ENCODE results near the gene CTPS1.

The CTPS1 gene

GRCh38 chr1:40932006-40932405 lies 47.5 kb upstream of the CTPS1 start:
- no peak for ATAC-seq
- no peak for TF ChIP-seq TCF4 (CRISPR knock-in tag; IDR thresholded peaks at IDR 0.05; ENCODE audit: borderline replicate concordance)
- TF ChIP-seq, protein P1, sequence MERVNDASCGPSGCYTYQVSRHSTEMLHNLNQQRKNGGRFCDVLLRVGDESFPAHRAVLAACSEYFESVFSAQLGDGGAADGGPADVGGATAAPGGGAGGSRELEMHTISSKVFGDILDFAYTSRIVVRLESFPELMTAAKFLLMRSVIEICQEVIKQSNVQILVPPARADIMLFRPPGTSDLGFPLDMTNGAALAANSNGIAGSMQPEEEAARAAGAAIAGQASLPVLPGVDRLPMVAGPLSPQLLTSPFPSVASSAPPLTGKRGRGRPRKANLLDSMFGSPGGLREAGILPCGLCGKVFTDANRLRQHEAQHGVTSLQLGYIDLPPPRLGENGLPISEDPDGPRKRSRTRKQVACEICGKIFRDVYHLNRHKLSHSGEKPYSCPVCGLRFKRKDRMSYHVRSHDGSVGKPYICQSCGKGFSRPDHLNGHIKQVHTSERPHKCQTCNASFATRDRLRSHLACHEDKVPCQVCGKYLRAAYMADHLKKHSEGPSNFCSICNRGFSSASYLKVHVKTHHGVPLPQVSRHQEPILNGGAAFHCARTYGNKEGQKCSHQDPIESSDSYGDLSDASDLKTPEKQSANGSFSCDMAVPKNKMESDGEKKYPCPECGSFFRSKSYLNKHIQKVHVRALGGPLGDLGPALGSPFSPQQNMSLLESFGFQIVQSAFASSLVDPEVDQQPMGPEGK (CRISPR knock-in tag; IDR thresholded peaks at IDR 0.05; ENCODE audit: borderline replicate concordance), result no peak
- no peak for TF ChIP-seq TSHZ2 (CRISPR knock-in tag; IDR thresholded peaks at IDR 0.05)
- no peak for TF ChIP-seq ESRRG (CRISPR knock-in tag; IDR thresholded peaks at IDR 0.05)
- TF ChIP-seq ZNF8 (CRISPR knock-in tag; IDR thresholded peaks at IDR 0.05), result no peak
- no peak for TF ChIP-seq SNAI2 (CRISPR knock-in tag; IDR thresholded peaks at IDR 0.05)
- no peak for TF ChIP-seq BACH2 (CRISPR knock-in tag; IDR thresholded peaks at IDR 0.05; ENCODE audit: borderline replicate concordance)
- TF ChIP-seq TOX (CRISPR knock-in tag; IDR thresholded peaks at IDR 0.05; ENCODE audit: borderline replicate concordance), result no peak
- TF ChIP-seq ZFP3 (CRISPR knock-in tag; IDR thresholded peaks at IDR 0.05), result no peak

DNA sequence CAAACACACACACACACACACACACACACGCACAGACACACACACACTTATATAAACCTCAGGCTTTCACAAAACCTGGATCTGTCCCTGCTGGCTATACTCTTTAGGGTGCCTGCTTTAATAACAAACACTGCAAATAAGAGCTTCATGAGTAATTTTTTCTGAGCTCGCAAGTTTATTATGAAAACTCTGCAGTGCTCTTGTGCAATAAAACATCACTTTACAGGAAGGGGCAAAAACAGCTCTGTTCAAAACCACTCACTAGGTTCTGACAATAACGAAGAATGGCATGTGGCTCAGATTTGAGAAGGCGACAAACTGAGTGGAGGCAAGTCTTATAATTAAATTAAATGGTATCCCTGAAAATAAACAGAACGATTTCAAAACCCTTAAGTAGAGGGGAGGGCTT lies 42.6 kb upstream of the CTPS1 start:
- ATAC-seq, result peak; percentile 52
- TF ChIP-seq GLIS3 (CRISPR knock-in tag; IDR thresholded peaks at IDR 0.05) (no peak), ISL1 (CRISPR knock-in tag; IDR thresholded peaks at IDR 0.05) (peak; percentile 84), CREB5 (CRISPR knock-in tag; IDR thresholded peaks at IDR 0.05; ENCODE audit: low read depth) (no peak)
- TF ChIP-seq, protein P1 (CRISPR knock-in tag; IDR thresholded peaks at IDR 0.05; ENCODE audit: borderline replicate concordance), result peak; percentile 34; the same call in 1 of the 2 replicates

DNA sequence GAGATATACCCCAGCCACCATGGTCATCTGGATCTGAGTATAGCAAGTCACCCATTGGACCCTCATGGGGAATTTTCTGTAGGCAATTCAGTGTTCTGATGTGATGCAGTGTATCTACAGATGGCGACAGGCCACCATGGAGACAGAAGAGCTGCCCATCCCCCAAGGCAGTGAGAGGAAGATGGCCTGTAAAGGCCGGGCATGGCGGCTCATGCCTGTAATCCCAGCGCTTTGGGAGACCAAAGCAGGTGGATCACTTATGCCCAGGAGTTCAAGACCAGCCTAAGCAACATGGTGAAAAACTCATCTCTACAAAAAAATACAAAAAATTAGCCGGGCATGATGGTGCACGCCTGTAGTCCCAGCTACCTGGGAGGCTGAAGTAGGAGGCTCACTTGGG lies 41.1 kb upstream of the CTPS1 start:
- no peak for TF ChIP-seq ZC3H10 (CRISPR knock-in tag; IDR thresholded peaks at IDR 0.05)
- no peak for TF ChIP-seq TCF4 (CRISPR knock-in tag; IDR thresholded peaks at IDR 0.05; ENCODE audit: borderline replicate concordance)
- no peak for TF ChIP-seq ZNF565 (CRISPR knock-in tag; conservative IDR thresholded peaks at IDR 0.05; ENCODE audit: low read depth)
- no peak for TF ChIP-seq RARB (CRISPR knock-in tag; IDR thresholded peaks at IDR 0.05)
- TF ChIP-seq ZNF8 (CRISPR knock-in tag; IDR thresholded peaks at IDR 0.05), result no peak
- no peak for TF ChIP-seq TSHZ2 (CRISPR knock-in tag; IDR thresholded peaks at IDR 0.05)
- TF ChIP-seq TOX (CRISPR knock-in tag; IDR thresholded peaks at IDR 0.05; ENCODE audit: borderline replicate concordance), result no peak
- no peak for TF ChIP-seq ZNF70 (CRISPR knock-in tag; IDR thresholded peaks at IDR 0.05)
- no peak for TF ChIP-seq ARNTL (CRISPR knock-in tag; IDR thresholded peaks at IDR 0.05; ENCODE audit: borderline replicate concordance, low read depth)
- no peak for TF ChIP-seq POU6F1 (CRISPR knock-in tag; IDR thresholded peaks at IDR 0.05; ENCODE audit: borderline replicate concordance, low read depth)
- no peak for TF ChIP-seq OSR1 (CRISPR knock-in tag; IDR thresholded peaks at IDR 0.05)
- TF ChIP-seq CSDC2 (CRISPR knock-in tag; IDR thresholded peaks at IDR 0.05), result no peak
- no peak for TF ChIP-seq BACH2 (CRISPR knock-in tag; IDR thresholded peaks at IDR 0.05; ENCODE audit: borderline replicate concordance)
- no peak for TF ChIP-seq ESRRG (CRISPR knock-in tag; IDR thresholded peaks at IDR 0.05)
- ATAC-seq, result no peak

Measured in SK-N-SH treated with all-trans-retinoic acid at 6 μM for 48 hours (cell line).